CD8-positive, alpha-beta memory T cell (primary cell): ENCODE data around the gene LTA4H. TPM values are rescaled to one million over a fixed set of nuclear protein-coding genes. Genes with fewer than 3 reads are reported as not detected.

ENCODE experiments used
- CTCF ChIA-PET: fragments of 350-600 bp; sonication (Branson Sonifier 250); formaldehyde crosslinking; loops from one replicate; lab custom pipeline; 2021; ENCODE audit warnings: antibody characterized with exemption; lab: Charles Lee
- POLR2A ChIA-PET: fragments of 350-600 bp; sonication (Branson Sonifier 250); formaldehyde crosslinking; loops from one replicate; lab custom pipeline; 2021; ENCODE audit warnings: antibody characterized with exemption; lab: Charles Lee
- DNase-seq, 5 donors: peaks; one replicate each; pipeline versions ENCODE4 v3.0.0 to v3.0.0-alpha.2; 2020 to 2022; ENCODE audit warnings: mixed read lengths in 1 of 5
- H3K27ac ChIP-seq: one replicate; pipeline ENCODE4 v1.7.0; 2013; ENCODE audit warnings: low read depth, mild to moderate bottlenecking, low read length, moderate library complexity
- H3K27me3 ChIP-seq: 2 replicates; pipeline ENCODE4 v1.7.0; 2013; ENCODE audit warnings: low read length, mild to moderate bottlenecking; ENCODE audit not compliant: insufficient read depth, poor library complexity, severe bottlenecking
- H3K36me3 ChIP-seq: 2 replicates; pipeline ENCODE4 v1.7.0; 2013; ENCODE audit warnings: mild to moderate bottlenecking, low read length, moderate library complexity; ENCODE audit not compliant: insufficient read depth
- H3K4me1 ChIP-seq: 2 replicates; pipeline ENCODE4 v1.7.0; 2013; ENCODE audit warnings: mild to moderate bottlenecking, low read length, moderate library complexity; ENCODE audit not compliant: insufficient read depth
- H3K4me3 ChIP-seq: 2 replicates; pipeline ENCODE4 v1.7.0; 2013; ENCODE audit warnings: mild to moderate bottlenecking, low read length
- H3K9me3 ChIP-seq: 2 replicates; pipeline ENCODE4 v1.7.0; 2013; ENCODE audit warnings: mild to moderate bottlenecking, low read length
- H3K27ac Mint-ChIP-seq, 8 donors: one replicate each; pipeline ENCODE4 v1.8.0; 2020 to 2021; ENCODE audit warnings: mixed read lengths in 8 of 8, mild to moderate bottlenecking in 6 of 8, inconsistent platforms in 3 of 8, moderate library complexity in 3 of 8
- H3K27me3 Mint-ChIP-seq, 2 donors: one replicate each; pipeline ENCODE4 v1.8.0; 2020 to 2021; ENCODE audit warnings: mixed read lengths in 2 of 2, mild to moderate bottlenecking in 1 of 2, moderate library complexity in 1 of 2
- H3K36me3 Mint-ChIP-seq, 3 donors: one replicate each; pipeline ENCODE4 v1.8.0; 2020 to 2021; ENCODE audit warnings: mixed read lengths in 3 of 3, inconsistent platforms in 1 of 3, mild to moderate bottlenecking in 1 of 3
- H3K4me1 Mint-ChIP-seq, 3 donors: one replicate each; pipeline ENCODE4 v1.8.0; 2020 to 2021; ENCODE audit warnings: mixed read lengths in 3 of 3, inconsistent platforms in 1 of 3, mild to moderate bottlenecking in 1 of 3
- H3K4me3 Mint-ChIP-seq, 7 donors: one replicate each; pipeline ENCODE4 v1.8.0; 2020 to 2021; ENCODE audit warnings: mixed read lengths in 7 of 7, mild to moderate bottlenecking in 6 of 7, moderate library complexity in 4 of 7, inconsistent platforms in 2 of 7
- H3K9me3 Mint-ChIP-seq, 5 donors: one replicate each; pipeline ENCODE4 v1.8.0; 2020 to 2022; ENCODE audit warnings: mixed read lengths in 5 of 5, mild to moderate bottlenecking in 3 of 5, moderate library complexity in 2 of 5, inconsistent platforms in 1 of 5
- polyA plus RNA-seq: library from polyadenylated mRNA; unstranded; fragments of 300-500 nt; fragmentation: Illumina TruSeq; gene quantifications from one replicate; pipeline ENCODE4 v1.2.3, GENCODE V29; 2021
- total RNA-seq, 2 experiments: library from RNA; stranded (reverse); gene quantifications; one replicate each; pipeline ENCODE4 v1.2.3, GENCODE V29; 2021

Gene LTA4H
- total RNA-seq: 10 to 100 TPM; 58.8 to 63.7 TPM
- 61.4 TPM for polyA plus RNA-seq

DNA sequence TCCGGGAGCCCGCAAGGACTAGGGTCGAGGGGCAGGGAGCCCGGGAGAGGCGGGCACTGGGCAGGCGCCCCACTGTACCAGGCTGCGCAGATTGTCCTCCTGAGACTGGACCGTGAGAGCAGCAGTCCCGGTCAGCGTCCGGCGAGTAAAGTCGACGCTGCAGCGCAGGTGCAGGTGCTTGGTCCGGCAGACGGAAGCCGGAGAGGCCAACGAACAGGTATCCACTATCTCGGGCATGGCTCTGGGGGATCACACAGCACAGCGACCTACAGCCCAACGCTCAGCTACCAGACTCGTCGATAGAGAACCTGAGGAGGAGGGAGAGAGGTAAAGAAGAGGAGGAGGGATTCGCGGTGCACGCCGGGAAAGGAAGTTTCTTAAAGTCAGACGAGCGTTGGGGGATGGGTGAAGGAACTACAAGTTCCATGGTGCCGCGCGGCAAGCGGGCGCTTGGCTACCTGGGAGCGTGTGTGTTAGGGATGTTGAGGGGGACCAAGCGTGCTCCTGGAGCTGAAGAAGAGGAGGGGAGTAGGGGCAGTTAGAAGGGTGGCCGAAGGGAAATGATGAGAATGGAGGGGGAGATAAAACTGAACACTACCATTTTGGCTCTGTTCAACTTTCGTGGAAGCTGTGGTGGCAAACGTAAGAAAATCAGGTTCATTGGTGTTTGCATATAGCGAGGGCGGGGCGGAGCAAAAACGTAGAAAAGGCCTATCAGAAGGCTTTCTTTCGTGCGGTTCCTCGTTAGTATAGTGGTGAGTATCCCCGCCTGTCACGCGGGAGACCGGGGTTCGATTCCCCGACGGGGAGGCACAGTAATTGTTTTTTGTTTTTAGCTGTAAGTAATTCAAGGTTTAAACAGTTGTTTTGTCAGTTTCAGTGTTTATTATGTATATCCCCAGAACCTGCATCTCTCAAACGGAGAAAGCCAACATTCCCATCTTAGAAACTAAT lies at the start of gene LTA4H:
Gene LTA4H (minus strand): TSS at position 305 of the 954 bp plus-strand sequence. CDS start 68 bp downstream, at position 237.
- no peaks in the 10 kb centered on the region for H3K36me3 ChIP-seq
- Mint-ChIP-seq H3K27me3 (no peaks in the 10 kb centered on the region), H3K9me3 (no peaks in the 10 kb centered on the region), H3K36me3 (peaks cover 0 to 2% (median 1%) of the 10 kb centered on the region in 3 donors), H3K4me1 (peaks cover 10 to 16% (median 16%) of the 10 kb centered on the region in 3 donors), H3K4me3 (no peak within 1 kb of the TSS), H3K27ac (no peak within 1 kb of the TSS)
- H3K4me3 ChIP-seq: peak within 1 kb of the TSS; percentile 84
- H3K27me3 ChIP-seq: no peaks in the 10 kb centered on the region
- ChIA-PET CTCF (interaction anchor here (0.7 to 2.4 kb wide), 10 partner anchors 12 to 454 kb away, joined by 3 to 6 read pairs (median 3); partner anchors contain the start of genes AMDHD1, CDK17 and CFAP54), POLR2A (interaction anchor here (0.6 to 1.6 kb wide), 7 partner anchors 12 to 871 kb away, joined by 3 to 9 read pairs (median 4); partner anchors contain the start of genes AMDHD1, CCDC38, CDK17 and NEDD1)
- H3K9me3 ChIP-seq: no peaks in the 10 kb centered on the region
- peak; percentile 92 to 98 (median 97) for DNase-seq
- H3K27ac ChIP-seq: peak within 1 kb of the TSS; percentile 83
- H3K4me1 ChIP-seq: peaks cover 14% of the 10 kb centered on the region

DNA sequence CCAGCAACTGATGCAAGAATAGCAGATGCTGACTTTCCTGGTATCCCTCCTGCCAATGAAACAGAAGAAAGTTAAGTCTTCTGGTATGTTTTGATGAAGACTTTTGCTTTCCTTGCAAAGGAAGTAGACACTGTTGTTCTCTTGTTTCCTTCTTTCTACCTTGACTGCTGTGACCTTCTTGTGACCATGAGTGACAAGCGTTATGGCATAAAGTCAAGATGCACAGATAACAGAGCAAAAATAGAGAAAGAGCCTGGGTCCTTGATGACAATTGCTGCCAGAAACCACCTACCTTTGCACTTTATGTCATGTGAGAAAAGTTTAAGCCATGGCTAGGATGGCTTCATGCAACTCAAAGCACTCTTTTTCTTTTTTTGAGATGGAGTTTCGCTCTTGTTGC lies 49.2 kb upstream of the LTA4H start:
- ChIA-PET POLR2A (no interaction called here), CTCF (no interaction called here)
- peak overlapping the region in 2 of 8 donors; percentile 4 to 59 for H3K27ac Mint-ChIP-seq
- Histone ChIP-seq H3K27ac (no peak overlapping the region), H3K4me1 (no peaks in the 10 kb centered on the region), H3K9me3 (no peaks in the 10 kb centered on the region), H3K4me3 (no peak overlapping the region), H3K36me3 (no peaks in the 10 kb centered on the region), H3K27me3 (no peaks in the 10 kb centered on the region)
- H3K4me1 Mint-ChIP-seq: no peaks in the 10 kb centered on the region
- H3K36me3 Mint-ChIP-seq: peaks cover 0 to 10% (median 2%) of the 10 kb centered on the region in 3 donors
- no peak for DNase-seq
- no peak overlapping the region for H3K4me3 Mint-ChIP-seq
- H3K9me3 Mint-ChIP-seq: peaks cover 0 to 6% (median 0%) of the 10 kb centered on the region in 5 donors
- H3K27me3 Mint-ChIP-seq: peaks cover 0 to 6% of the 10 kb centered on the region in 2 donors

GRCh38 chr12:96083020-96083719 lies 47.8 kb upstream of the LTA4H start:
- no peaks in the 10 kb centered on the region for H3K9me3 ChIP-seq
- no peaks in the 10 kb centered on the region for H3K27me3 ChIP-seq
- Mint-ChIP-seq H3K27me3 (peaks cover 0 to 6% of the 10 kb centered on the region in 2 donors), H3K4me3 (no peak overlapping the region), H3K27ac (no peak overlapping the region), H3K36me3 (peaks cover 0 to 6% (median 0%) of the 10 kb centered on the region in 3 donors), H3K9me3 (peaks cover 0 to 5% (median 0%) of the 10 kb centered on the region in 5 donors), H3K4me1 (no peaks in the 10 kb centered on the region)
- POLR2A ChIA-PET: no interaction called here
- CTCF ChIA-PET: no interaction called here
- H3K4me1 ChIP-seq: no peaks in the 10 kb centered on the region
- no peak for DNase-seq
- no peaks in the 10 kb centered on the region for H3K36me3 ChIP-seq
- no peak overlapping the region for H3K27ac ChIP-seq
- no peak overlapping the region for H3K4me3 ChIP-seq

- H3K4me3 Mint-ChIP-seq: no peak overlapping the region
- peaks cover 0 to 10% of the 10 kb centered on the region in 2 donors for H3K27me3 Mint-ChIP-seq
Measured at GRCh38 chr12:96081596-96081995, 46.2 kb upstream of the LTA4H start.

DNA sequence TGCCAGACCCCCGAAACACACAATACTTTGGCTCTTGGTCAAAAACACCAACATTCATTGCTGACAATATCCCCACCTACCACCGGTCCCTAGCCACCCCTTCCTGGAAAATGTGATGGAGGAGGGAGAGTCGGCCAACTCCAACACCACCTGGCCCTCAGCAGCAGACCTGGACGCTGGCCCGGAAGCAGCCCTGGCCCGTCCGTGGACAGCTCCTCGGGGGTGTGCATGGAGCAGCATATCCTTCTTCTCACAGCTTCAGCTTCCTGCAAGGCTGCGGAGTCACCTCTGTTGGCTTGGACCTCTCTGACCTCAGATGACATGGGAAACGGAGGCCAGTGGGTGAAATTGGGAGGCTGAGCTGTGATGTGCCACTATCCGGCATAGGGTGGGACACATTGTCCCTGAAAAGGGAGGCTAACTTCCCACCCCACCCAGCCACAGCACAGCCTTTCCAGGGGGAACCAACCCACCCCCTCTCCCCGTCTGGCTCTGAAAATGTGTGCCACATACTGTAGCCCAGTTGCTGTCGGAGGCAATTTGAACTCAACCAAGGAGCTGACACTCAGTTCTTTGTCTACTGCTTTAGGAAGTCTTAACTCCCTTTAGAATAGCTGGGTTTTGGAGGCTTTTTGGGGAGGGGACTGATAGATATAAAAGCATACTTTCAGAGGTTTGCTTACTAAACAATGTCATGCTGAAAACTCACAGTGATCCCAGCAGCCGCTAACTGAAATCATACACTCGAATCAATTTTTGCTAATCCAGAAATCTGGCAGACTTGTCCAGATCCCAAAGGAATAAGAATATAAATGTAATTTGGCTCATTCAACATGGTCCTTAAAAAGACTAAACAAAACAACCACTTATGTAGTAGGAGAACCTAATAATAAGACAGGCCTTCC lies 43.1 kb upstream of the LTA4H start:
- no peaks in the 10 kb centered on the region for H3K9me3 ChIP-seq
- ChIA-PET POLR2A (interaction anchor here (0.6 kb wide), 1 partner anchor 21 kb away, joined by 3 read pairs; no protein-coding TSS in a partner anchor), CTCF (no interaction called here)
- no peaks in the 10 kb centered on the region for H3K36me3 ChIP-seq
- no peak overlapping the region for H3K27ac ChIP-seq
- no peaks in the 10 kb centered on the region for H3K36me3 Mint-ChIP-seq
- H3K27me3 ChIP-seq: no peaks in the 10 kb centered on the region
- H3K9me3 Mint-ChIP-seq: no peaks in the 10 kb centered on the region
- peaks cover 0 to 2% (median 0%) of the 10 kb centered on the region in 3 donors for H3K4me1 Mint-ChIP-seq
- DNase-seq: no peak
- H3K4me1 ChIP-seq: no peaks in the 10 kb centered on the region
- H3K4me3 ChIP-seq: no peak overlapping the region
- no peak overlapping the region for H3K4me3 Mint-ChIP-seq
- no peak overlapping the region for H3K27ac Mint-ChIP-seq
- H3K27me3 Mint-ChIP-seq: peaks cover 0 to 23% of the 10 kb centered on the region in 2 donors

More at GRCh38 chr12:96081596-96081995, 46.2 kb upstream of the LTA4H start:
- Mint-ChIP-seq H3K4me1 (no peaks in the 10 kb centered on the region), H3K36me3 (peaks cover 0 to 6% (median 0%) of the 10 kb centered on the region in 3 donors), H3K9me3 (peaks cover 0 to 5% (median 0%) of the 10 kb centered on the region in 5 donors), H3K27ac (no peak overlapping the region)
- ChIA-PET POLR2A (no interaction called here), CTCF (no interaction called here)
- no peaks in the 10 kb centered on the region for H3K36me3 ChIP-seq
- H3K27ac ChIP-seq: no peak overlapping the region
- H3K27me3 ChIP-seq: no peaks in the 10 kb centered on the region
- H3K4me3 ChIP-seq: no peak overlapping the region
- no peaks in the 10 kb centered on the region for H3K4me1 ChIP-seq
- no peaks in the 10 kb centered on the region for H3K9me3 ChIP-seq
- DNase-seq: no peak

- no peaks in the 10 kb centered on the region for H3K27me3 ChIP-seq
- H3K36me3 Mint-ChIP-seq: no peaks in the 10 kb centered on the region
- H3K4me1 Mint-ChIP-seq: peaks cover 0 to 4% (median 0%) of the 10 kb centered on the region in 3 donors
- no peak overlapping the region for H3K4me3 ChIP-seq
- H3K27ac ChIP-seq: no peak overlapping the region
- POLR2A ChIA-PET: no interaction called here
- H3K27me3 Mint-ChIP-seq: peaks cover 0 to 23% of the 10 kb centered on the region in 2 donors
- H3K4me1 ChIP-seq: no peaks in the 10 kb centered on the region
- no peak for DNase-seq
- CTCF ChIA-PET: no interaction called here
- H3K27ac Mint-ChIP-seq: no peak overlapping the region
- no peaks in the 10 kb centered on the region for H3K9me3 Mint-ChIP-seq
- no peaks in the 10 kb centered on the region for H3K9me3 ChIP-seq
- H3K36me3 ChIP-seq: no peaks in the 10 kb centered on the region
- no peak overlapping the region for H3K4me3 Mint-ChIP-seq
Measured at GRCh38 chr12:96077081-96077480, 41.7 kb upstream of the LTA4H start.

- peaks cover 0 to 4% (median 0%) of the 10 kb centered on the region in 3 donors for H3K4me1 Mint-ChIP-seq
- H3K4me3 ChIP-seq: no peak overlapping the region
- peaks cover 2 to 23% of the 10 kb centered on the region in 2 donors for H3K27me3 Mint-ChIP-seq
- H3K27ac ChIP-seq: no peak overlapping the region
- H3K36me3 Mint-ChIP-seq: no peaks in the 10 kb centered on the region
- H3K4me3 Mint-ChIP-seq: no peak overlapping the region
- H3K4me1 ChIP-seq: no peaks in the 10 kb centered on the region
- DNase-seq: no peak
- no peaks in the 10 kb centered on the region for H3K9me3 Mint-ChIP-seq
- no peak overlapping the region for H3K27ac Mint-ChIP-seq
- ChIA-PET POLR2A (no interaction called here), CTCF (no interaction called here)
- H3K9me3 ChIP-seq: no peaks in the 10 kb centered on the region
- H3K27me3 ChIP-seq: no peaks in the 10 kb centered on the region
- H3K36me3 ChIP-seq: no peaks in the 10 kb centered on the region
Measured at GRCh38 chr12:96075560-96075959, 40.2 kb upstream of the LTA4H start.
